Inflammatory macrophage treated with lipopolysaccharide for 4 hours (primary cell): ENCODE data around the gene SLC6A11.

Experiments used
- DNase-seq: peaks from one replicate; pipeline ENCODE4 v3.0.0-alpha.2; 2020

Gene SLC6A11

DNA sequence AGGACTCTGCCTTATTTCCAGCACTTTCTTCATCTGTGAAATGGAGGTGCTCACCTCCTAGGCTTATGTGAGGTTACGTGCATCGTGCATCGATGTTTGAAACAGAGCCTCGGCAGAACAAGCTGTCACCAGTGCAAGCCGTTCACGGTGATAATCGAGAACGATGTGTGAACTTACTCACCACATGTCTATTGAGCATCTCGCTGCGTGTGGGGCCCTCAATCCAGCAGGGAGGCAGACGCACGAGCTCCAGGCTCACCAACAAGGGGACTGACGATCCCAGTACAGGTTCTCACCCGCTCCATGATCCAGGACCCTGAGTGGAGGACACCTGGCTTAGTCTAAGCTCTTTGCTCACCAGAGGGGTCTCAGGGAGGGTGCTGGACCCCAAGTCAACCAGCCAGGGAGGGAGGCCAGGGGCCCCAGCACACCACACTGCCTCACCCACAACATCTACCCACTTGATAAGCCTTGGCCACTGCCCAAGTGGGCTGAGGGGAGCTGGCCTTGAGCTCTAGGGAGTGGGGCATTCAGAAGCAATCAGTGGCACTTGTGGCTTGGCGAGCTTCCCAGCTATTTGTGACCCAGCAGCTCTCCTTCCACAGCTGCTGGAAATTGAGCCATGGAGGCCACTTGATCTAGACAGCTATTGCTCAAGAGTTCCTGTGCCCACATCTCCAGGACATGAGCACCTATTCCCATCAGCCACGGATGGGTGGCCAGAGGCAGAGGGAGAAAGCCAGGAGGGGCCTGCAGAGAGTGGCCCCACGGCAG lies 142.1 kb downstream of the SLC6A11 start:
- DNase-seq: no peak

DNA sequence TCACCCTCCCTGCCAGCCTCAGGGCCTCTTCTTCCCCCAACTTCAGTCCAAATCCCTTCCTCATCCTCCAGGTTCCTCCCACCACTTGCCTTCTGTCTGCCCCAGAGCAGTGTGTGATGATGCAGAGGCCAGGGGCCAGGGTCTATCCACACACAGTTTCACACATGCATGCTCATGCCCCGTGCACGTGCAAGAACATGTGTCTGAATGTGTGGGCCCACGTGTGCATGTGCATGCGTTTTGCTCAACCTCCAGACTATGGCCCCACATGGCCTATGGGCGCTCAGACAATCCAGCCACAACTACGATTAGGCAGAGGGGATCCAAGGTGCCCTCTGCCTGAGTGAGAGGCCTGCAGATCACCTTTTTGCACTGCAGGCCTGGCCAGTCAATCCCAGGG lies 144.2 kb downstream of the SLC6A11 start:
- no peak for DNase-seq

DNA sequence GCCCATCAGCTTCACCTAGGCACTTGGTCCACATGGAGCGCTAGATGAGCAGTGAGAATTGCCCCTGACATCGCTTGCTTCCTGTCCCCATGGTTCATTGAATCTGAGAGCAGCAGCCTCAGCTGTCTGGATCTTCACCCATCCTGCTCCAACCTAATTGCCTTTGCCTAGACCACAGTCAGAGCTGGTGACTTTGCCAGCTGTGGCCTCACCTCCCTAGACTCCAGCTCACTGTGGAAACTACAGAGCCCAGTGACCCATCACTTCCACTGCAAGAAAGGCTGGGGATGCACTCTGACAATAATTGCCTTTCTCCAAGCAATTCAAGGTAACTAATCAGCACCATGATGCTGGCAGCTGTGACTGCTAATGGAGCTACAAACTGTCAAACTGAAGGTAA lies 145.9 kb downstream of the SLC6A11 start:
- DNase-seq: no peak

DNA sequence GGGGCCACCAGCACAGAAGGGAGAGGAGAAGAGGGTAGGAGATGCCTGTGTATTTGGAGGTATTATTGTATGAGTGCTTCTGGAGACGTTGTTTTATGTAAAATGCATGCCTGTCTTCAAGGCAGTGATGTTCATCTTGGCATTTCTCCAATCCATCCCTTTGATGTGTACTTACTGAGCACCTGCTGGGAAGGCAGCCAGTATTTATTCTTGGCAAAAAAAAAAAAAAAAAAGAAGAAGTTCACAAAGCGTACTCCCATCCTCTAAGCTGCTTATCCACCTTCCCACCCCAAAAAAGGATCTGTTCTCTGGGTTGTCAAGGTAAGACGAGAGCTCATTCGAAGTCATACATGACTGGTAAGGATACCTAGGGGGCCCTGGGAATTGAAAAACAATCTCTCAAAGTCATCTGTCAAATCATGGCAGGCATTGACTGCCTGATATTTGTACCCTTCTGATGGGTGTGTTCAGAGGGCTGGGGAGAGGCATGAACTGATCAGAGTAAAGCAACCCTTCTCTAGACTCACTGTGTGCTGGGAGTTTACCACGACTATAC lies 146.5 kb downstream of the SLC6A11 start:
- no peak for DNase-seq

DNA sequence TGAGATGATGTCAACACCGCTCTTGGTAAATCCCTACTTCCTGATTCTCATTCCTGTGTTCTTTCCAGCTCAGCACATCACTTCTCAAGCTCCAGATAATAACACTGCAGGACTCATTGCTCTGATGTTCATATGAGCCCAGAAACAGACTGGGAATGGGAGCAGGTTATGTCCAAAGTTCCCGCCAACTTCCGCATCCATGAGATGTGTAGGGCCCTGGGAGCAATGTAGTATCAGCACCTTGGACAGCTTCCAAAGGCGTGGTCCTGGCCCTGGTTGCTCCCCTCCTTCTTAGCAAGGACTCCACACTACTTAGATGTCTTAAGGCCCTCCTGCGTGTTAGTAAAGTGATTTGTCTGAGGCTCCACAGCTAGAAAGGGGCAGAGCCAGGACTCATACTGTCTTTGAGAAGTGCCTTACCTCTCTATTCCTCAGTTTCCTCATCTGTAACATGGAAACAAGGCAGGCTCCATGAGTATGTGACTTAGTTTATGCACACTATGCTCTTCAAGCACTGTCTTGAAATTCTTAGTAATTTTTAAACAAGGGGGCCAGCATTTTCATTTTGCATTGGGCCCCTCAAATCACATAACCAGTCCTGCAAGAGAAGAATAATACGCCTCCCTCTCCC lies 148.6 kb downstream of the SLC6A11 start:
- DNase-seq: no peak

DNA sequence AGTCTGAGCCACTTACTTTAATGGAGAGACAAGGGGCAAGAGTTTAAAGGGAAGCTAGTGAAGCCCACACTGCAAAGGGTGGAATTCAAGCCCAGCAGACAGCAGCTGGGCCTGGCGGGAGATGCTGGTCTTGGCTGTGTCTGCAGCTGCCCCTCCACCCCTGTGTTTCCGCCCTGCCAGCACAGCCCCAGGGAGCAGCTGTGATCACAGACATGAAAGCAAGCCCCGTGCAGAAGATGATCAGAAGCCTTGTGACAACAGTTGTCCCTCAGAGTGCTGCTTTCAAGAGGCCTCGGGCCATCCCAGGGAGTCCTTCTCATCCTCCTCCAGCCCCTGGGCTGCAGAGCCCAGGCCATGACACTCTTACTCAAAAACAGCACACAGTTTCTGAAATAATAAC lies 152.4 kb downstream of the SLC6A11 start:
- no peak for DNase-seq

DNA sequence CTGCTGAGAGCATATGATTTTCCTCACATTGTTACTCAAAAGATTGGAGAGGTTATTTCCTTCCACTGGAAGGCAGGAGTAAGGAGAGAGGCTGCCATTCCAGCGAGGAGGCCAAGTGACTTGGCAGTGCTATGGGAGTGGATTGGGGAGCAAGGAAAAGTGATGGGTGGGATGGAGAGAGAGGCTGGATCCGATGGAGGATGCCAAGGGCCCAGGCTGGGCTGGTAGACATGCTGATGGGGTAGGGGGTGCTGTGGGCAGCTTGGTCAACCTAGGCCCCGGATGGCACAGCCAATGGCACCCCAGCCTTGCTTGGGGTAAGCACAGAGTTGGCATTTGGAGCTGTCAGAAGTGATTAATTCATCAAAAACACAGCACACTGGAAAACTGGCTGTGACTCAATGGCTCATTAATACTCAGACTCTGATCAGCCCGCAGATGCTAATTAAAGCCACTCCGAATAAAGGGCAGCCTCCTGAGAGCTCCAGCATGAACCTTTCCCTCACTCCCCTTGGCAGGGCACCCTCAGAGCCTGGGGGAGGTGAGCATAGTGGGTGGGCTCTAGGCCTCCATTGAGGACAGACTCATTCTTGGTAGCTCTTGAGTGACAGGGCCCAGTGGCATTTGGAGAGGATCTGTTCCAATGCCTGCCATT lies 154.4 kb downstream of the SLC6A11 start:
- no peak for DNase-seq

DNA sequence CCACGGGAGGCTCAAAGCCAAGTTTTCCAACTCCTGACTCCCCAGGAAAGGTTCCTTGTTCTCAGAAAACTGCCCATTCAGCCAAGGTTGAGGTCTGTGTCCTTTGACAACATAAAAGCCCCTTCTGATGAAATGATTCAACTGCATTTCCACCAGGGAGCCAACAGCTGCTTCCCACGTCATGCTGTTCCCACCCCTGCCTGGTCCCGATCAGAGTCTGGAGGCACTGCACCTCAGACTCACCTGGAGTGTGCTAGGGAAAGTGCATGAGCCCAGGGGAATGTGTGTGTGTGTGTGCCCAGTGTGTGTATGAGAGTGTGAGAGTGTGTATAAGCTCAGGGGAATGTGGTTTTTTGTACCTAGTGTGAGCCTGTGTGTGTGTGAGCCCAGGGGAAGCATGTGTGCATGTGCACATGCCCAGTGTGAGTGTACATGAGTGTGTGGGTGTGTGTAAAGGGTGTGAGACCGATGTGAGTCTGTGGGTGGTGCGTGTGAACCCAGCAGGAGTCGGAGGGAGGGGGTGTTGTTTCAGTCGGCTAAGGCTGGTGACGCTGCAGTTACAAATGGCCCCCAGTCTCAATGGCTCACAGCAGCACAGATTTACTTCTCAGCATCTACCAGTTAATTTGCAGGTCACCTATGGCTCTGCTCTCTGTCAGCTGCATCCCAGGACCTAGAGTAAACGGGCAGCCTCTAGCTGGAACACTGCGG lies 156.2 kb downstream of the SLC6A11 start:
- DNase-seq: no peak

DNA sequence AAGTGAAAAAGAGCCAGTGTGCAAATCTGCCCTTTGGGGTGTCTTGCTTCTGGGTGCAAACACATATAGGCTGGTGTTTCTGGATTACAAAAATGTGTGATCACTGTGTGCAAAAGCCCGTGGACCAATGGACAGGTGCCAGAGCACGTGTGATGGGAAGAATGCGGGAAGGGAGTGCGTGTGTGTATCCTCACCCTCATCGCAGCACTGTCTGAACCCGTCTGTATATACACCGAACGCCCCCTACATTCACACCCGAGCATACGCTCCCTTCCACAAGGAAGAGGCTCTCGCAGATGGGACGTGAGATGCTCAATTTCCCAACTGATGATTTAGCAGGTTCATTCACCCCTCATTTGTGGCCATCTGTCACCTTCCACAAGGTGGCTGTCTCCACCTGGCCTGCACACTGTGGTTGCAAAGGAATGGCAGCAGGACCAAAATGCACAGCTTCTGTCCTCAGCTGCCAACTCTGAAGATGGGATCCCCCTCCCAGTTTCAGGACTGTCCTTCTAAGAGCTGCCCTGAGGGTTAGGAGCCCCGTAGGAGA lies 157.1 kb downstream of the SLC6A11 start:
- DNase-seq: no peak

DNA sequence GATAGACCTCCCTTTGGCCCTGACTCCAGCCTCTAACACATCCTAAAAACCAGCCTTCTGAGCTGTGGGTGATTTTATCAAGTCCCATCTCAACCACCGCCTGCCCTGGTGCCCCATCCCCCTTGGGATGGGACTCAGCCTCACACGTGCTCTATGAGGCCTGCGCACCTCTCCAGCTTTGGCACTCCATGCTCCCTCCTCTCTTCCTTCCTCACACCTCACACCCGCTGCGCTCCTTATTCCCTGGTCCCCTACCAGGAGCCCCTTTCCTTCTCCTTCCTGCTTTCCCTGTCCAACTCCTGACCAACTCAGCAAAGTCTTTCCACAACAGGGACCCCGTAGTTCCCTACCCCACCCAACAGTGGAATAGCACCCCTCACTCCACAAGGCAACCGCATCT lies 158.1 kb downstream of the SLC6A11 start:
- no peak for DNase-seq

DNA sequence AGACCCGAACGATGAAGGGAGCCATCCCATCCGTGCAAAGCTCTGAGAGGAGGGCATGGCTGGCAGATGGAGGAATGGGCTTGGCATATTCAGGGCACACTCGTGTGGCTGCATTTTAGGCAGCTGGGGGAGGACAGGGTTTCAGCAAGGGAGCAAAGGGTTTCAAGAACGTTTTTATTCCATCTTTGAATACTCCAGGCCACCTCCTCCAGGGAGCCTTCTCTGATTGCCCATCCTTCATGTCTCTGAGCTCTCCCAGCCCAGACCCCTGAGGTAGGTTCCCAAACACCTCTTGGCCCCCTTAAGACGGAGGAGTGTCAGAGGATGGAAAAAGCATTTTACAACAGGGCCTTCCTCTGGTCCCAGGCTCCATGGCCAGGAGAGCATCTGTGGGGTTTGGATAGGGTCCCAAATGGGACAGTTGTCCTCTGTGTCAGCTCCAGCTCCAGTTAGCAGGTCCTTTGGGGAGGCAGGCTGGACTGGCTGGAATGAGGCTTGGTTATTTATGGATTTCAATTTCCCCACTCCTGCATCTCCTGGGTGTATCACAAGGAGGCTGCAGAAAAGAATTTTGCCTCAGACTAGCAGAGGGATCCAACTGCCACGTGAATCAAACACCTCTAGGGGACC lies 158.8 kb downstream of the SLC6A11 start:
- DNase-seq: no peak

DNA sequence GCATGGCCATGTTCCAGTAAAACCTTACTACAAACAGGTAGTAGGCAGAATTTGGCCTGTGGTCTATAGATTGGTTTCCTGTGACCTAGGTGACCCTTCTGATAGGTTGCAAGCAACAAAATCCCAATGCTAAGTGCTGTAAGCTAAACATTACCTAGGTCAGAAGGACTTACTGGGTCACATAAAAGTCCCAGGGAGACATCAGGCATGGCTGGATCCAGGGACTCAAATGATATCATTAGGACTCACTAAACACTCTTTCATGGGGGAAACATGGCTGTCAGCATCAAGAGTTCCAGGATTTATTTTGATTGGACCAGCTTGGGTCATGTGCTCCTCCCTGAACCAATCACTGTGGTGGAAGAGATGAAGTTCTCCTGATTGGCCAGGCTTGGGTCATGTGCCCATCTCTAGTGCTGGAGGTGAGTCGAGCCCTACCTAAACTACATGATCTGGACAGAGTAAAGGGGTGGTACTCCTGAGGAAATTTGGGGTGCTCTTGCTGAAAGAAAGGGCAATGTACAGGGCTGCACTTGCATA lies 159.7 kb downstream of the SLC6A11 start:
- no peak for DNase-seq

DNA sequence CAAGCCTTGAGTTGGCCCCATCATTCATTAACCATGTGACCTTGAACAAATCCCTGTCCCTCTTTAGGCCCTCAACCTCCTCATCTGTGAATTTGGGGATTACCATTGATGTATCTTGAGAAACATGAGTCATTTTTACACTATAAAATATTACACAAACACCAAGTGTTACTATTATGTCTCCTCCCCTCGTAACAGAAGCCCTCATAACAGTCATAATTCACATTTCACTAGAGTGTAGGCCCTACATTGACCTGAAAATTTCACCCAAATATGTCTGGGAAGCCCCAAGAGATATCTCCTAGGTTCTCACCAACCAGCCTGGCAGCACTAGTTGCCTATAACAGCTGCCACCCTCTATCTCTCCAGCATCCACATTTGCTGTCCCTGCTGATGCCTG lies 160.7 kb downstream of the SLC6A11 start:
- DNase-seq: no peak

DNA sequence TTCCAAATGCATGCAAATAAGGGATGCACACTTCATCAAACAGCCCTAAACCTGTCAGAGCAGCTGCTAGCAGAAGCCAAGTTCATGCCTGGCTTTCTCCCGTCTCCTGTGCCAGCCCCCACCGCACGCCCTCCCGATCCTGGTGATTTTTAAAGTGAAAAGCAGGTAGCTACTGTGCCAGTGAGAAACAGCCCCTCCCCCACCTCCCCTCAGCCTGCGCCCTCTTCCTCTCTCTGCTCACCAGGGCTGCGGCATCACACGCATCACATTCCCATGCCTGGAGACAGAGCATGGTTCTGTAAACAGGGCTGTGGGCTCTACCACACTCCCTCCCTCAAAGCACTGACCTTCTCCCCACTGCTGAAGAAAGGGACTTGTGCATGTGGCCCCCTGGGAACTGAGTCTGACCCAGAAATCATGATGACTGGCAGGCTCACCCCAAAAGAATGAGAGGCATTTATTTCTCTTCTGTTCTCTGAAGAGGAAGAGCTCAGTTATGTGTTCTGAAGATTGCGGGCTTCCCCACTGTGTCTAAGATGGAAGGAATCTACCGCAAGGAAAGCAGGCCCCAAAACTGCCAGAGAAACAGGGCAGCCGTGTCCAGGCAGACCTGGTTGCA lies 162.0 kb downstream of the SLC6A11 start:
- DNase-seq: no peak

DNA sequence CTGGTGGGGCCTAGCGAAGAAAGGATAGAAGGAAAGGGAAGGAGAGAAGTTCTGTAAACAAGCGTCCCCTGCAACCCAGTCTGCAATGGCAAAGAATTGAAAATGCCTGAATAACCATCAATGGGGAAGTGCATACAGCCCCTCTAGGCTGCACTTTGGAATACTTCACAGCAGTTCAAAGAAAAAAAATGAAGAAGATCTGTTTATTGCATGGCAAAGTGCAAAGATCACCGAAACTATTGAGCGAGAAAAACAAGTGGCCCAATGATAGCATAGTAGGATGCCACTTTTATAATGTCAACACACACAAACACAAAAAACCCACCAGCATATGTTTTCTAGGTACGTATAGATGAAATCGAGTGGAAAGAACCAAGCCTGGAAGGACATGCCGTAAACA lies 162.9 kb downstream of the SLC6A11 start:
- DNase-seq: no peak

DNA sequence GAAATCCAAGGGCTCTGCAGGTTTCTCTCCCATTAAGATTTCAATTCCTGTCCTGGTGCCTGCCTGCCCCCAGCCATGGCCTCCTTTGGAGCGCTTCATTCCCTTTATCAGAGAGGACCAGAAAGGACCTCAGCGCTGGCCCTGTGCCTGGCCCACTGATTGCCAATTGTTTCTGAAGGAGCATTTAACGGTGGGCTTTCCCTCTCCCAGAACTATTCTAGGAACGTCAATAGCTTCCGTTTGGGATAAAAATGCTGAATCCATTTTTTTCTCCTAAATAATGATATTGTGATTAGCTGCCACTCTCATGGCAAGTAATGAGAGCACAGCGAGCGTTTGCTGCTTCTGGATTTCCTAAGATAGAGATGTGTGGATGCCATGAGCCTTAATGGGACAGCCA lies 164.3 kb downstream of the SLC6A11 start:
- no peak for DNase-seq

DNA sequence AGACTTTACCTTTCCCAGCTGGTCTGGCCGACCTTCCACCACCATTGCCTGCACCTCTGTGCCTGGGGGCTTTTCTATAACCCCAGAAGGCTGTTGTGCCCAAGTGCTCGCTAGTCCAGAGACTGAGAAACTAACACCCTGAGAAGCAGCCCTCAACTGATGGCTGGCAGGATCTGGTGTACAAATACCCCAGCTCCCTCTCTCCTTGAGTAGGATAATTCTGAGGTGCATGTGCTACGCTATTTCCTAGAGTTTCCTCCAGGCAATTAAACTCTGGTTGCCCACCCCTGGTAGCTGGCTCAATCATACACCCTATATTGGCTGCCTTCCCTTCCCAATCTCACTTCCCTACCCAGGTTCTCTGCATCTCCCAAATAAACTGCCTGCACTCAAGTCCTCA lies 165.0 kb downstream of the SLC6A11 start:
- no peak for DNase-seq

DNA sequence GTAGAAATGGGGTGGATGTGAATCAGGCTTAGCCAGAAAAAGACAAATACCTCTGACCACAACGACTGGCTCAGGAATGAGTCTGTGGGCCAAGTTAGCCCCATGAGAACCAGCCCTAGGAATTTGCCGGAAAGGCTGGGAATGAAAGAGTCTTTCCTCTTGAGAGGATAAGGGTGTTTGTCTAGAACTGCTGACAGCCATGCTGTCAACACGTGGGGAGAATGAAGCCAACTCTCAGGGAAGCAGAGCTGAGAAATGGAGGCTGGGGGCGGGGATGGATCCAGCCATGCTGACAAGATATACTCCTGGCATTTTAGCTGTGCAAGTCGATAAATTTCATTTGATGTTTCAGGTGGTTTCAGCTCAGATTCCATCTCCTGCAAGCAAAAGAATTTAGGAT lies 165.9 kb downstream of the SLC6A11 start:
- no peak for DNase-seq

DNA sequence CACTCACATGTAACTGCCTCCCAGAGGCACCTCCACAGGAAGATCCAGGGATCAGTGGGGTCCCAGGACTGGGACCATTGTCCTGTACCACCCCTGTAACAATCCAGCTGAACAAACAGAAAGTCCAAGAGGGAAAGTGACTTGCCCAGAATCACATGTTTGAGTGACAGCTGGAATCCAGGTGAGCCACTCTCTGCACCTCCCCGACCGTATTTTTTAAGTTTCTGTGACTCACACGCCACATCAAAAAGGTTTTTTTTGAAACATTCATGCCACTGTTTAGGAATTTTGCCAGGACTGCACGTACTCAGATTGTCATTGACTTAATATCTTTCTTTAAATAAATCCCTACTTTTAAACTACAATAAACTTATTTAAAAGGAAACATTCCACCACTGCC lies 166.8 kb downstream of the SLC6A11 start:
- no peak for DNase-seq

DNA sequence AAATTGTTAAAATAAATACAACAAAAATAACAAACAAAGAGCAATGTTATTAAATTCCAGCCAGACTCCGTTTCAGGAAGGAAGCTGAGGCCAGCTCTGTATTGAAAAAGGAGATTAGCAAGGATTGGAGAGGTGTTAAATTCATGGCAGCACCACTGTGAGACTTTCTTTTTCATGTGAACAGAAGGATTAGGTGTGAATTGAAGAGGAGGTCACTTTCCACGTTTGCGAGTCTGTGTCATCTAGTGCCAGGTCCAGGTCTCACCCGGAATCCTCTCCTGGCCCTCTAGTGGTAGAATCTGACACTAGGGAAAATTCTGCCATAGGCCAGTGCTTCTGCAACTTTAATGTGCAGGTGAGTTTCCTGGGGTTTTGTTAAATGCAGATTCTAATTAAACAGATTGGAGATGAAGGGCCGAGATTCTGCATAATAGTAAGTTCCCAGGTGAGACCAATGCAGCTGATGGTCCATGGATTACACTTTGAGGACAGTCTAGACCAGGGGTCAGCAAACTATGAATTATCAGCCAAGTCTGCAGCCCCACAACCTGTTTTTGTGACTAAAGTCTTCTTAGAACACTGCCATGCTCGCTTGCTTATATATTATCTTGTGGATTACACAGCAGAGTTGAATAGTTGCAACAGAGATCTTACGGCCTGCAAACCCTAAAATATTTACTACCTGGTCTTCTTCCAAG lies 167.3 kb downstream of the SLC6A11 start:
- DNase-seq: peak; percentile 15

DNA sequence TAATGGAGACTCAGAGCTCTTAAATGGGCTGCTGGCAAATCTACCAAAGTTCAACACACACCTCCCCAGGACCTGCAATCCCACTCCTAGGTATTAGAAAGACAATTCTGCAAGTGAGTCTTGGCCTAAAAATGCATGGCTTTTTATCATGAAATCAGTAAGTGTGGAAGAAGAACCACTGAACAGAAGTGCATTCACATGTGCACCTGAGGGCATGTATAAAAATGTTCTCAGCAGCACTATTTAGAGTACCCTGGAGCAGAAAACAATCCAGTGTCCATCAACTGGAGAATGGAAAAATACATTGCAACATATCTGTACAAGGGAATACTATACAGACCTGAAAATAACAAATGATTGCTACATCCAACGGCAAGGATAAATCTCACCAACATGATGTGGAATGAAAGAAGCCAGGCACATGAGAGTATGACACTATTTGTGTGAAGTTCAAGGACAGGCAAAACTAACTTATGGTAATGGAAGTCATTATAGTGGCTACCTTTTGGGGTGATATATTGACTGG lies 168.4 kb downstream of the SLC6A11 start:
- no peak for DNase-seq
